NCI-H2029 treated with DMSO at 0.1 percent for 48 hours (cell line): ENCODE measurements around the gene INPP5A.
"Not testable (repeated sequence)": the region's sequence is repeated elsewhere in the genome, so short reads cannot be mapped to it uniquely, and the experiment has no call there.

Experiments used
- DNase-seq: peaks from one replicate; lab custom pipeline; 2025; lab: John Stamatoyannopoulos, UW

The INPP5A gene

GRCh38 chr10:132660385-132660784 lies 122.8 kb downstream of the INPP5A start:
- DNase-seq = no peak

GRCh38 chr10:132662186-132662920 lies 124.8 kb downstream of the INPP5A start:
- DNase-seq = no peak

GRCh38 chr10:132663666-132664365 lies 126.2 kb downstream of the INPP5A start:
- no peak for DNase-seq

GRCh38 chr10:132664407-132664806 lies 126.8 kb downstream of the INPP5A start:
- DNase-seq = no peak

GRCh38 chr10:132664883-132665282 lies 127.3 kb downstream of the INPP5A start:
- DNase-seq = no peak

GRCh38 chr10:132665946-132666704 lies 128.5 kb downstream of the INPP5A start:
- no peak for DNase-seq

- DNase-seq = no peak
Measured at GRCh38 chr10:132666705-132667341, 129.2 kb downstream of the INPP5A start.

- no peak for DNase-seq
Measured at GRCh38 chr10:132667342-132668047, 129.9 kb downstream of the INPP5A start.

- no peak for DNase-seq
Measured at GRCh38 chr10:132668048-132668394, 130.4 kb downstream of the INPP5A start.

GRCh38 chr10:132669208-132669861 lies 131.7 kb downstream of the INPP5A start:
- no peak for DNase-seq

GRCh38 chr10:132670546-132671227 lies 133.1 kb downstream of the INPP5A start:
- no peak for DNase-seq

- DNase-seq = no peak
Measured at GRCh38 chr10:132671228-132672154, 133.9 kb downstream of the INPP5A start.

GRCh38 chr10:132673746-132674145 lies 136.2 kb downstream of the INPP5A start:
- not testable (repeated sequence) for DNase-seq

GRCh38 chr10:132674311-132674710 lies 136.7 kb downstream of the INPP5A start:
- DNase-seq = no peak

- DNase-seq = no peak
Measured at GRCh38 chr10:132675031-132675740, 137.6 kb downstream of the INPP5A start.

- DNase-seq = no peak
Measured at GRCh38 chr10:132676193-132676891, 138.8 kb downstream of the INPP5A start.

- no peak for DNase-seq
Measured at GRCh38 chr10:132677096-132677472, 139.5 kb downstream of the INPP5A start.
